ENCODE results near the gene KNTC1.

The KNTC1 gene

GRCh38 chr12:122593910-122594309 is 66.9 kb downstream of the KNTC1 start:
- no peak for TF ChIP-seq CTCF (IDR thresholded peaks at IDR 0.05; ENCODE audit: insufficient read depth, low read depth, low read length, missing control alignments)
- no peak overlapping the region for H3K4me3 ChIP-seq (ENCODE audit: low read depth, low read length)
- no peak for DNase-seq (ENCODE audit: low read depth)

DNA sequence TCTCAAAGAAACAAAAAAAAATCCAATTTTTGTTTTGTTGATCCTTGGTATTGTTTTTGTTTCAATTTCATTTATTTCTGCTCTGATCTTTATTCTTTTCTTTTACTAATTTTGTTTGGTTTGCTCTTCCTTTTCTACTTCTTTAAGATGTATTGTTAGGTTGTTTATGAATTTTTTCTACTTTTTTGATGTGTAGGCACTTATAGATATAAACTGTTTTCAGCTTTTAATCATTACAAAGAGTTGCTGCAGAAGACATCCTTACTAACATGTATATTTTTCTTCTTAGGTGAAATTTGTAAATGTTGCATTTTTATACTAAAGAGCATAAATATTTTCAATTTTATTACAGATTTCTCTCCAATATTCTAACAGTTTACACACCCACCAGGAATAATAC is 69.8 kb downstream of the KNTC1 start:
- no peak overlapping the region for H3K4me3 ChIP-seq (ENCODE audit: low read depth, low read length)
- TF ChIP-seq CTCF (IDR thresholded peaks at IDR 0.05; ENCODE audit: insufficient read depth, low read depth, low read length, missing control alignments) = no peak
- no peak for DNase-seq (ENCODE audit: low read depth)

DNA sequence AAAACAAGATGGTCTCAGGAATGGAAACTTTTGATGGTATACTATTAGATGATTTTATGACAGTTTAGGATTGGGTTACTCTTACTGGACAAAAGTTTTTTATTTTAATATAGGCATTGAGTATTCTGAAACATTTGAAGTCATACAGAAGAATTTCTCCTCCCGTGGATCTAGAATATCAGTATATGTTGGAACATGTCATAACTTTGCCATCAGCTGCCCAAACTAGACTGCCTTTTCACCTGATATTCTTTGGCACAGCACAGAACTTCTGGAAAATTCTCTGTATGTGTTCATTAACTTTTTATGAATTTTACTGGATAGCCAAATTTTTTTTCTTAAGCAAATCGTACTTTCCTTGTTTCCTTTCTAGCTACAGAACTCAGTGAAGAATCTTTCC is 75.4 kb downstream of the KNTC1 start:
- no peak overlapping the region for H3K4me3 ChIP-seq (ENCODE audit: low read depth, low read length)
- DNase-seq (ENCODE audit: low read depth) = no peak
- no peak for TF ChIP-seq CTCF (IDR thresholded peaks at IDR 0.05; ENCODE audit: insufficient read depth, low read depth, low read length, missing control alignments)

DNA sequence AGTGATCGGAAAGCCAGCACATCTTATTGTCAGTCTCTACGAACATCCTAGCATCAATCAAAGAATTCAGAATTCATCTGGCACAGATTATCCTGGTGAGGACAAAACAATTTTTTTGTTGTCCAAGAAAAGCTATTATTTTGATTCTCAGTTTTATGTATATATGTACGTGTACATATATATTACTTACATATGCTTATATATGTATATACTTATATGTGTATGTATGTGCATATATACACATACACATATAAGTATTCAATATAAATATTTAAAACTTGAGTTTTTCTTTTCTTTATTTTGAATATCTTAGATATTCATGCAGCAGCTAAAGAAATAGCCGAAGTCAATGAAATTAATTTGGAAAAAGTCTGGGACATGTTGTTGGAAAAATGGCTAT is 77.9 kb downstream of the KNTC1 start:
- no peak for DNase-seq (ENCODE audit: low read depth)
- H3K4me3 ChIP-seq (ENCODE audit: low read depth, low read length) = no peak overlapping the region
- TF ChIP-seq CTCF (IDR thresholded peaks at IDR 0.05; ENCODE audit: insufficient read depth, low read depth, low read length, missing control alignments) = no peak

DNA sequence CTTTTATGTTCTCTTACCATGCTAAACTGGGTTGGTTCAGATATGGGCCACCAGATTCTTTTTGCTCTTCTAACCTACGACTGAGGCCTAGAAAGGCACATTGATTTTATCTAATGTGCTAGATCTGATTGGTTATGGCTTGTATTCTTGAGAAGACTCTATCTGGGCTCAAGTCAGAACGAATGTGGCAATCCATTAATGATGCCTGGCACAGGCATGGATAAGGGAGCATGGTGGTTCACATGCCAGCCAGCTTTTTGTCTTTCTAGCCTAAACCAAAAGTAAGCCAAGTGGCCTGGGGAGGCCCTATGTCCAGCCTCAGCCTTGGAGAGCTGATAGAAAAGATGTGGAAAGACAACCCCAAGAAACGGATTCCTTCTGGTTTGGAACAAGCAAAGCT is 82.7 kb downstream of the KNTC1 start:
- DNase-seq (ENCODE audit: low read depth) = no peak
- no peak for TF ChIP-seq CTCF (IDR thresholded peaks at IDR 0.05; ENCODE audit: insufficient read depth, low read depth, low read length, missing control alignments)
- H3K4me3 ChIP-seq (ENCODE audit: low read depth, low read length) = no peak overlapping the region

GRCh38 chr12:122610207-122610606 is 83.2 kb downstream of the KNTC1 start:
- no peak for TF ChIP-seq CTCF (IDR thresholded peaks at IDR 0.05; ENCODE audit: insufficient read depth, low read depth, low read length, missing control alignments)
- no peak for DNase-seq (ENCODE audit: low read depth)
- no peak overlapping the region for H3K4me3 ChIP-seq (ENCODE audit: low read depth, low read length)

DNA sequence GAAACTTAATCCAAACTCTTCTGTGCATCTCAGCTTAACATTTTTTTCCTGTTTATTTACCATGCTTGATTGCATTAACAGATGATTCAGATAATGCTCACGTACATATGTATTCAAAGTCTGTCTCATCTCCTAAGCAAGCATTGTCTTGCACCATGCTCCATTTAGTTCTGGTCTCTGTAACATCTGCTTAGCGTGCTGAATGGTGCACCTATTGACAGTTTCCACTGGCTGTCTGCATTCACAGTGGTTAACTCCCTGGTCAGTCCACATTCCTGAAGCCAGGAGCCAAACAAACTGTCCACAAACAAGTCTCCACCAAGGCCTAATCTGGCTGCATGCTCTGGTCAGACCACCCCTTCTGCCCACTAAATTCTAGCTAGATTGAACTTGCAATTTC is 83.9 kb downstream of the KNTC1 start:
- no peak overlapping the region for H3K4me3 ChIP-seq (ENCODE audit: low read depth, low read length)
- no peak for DNase-seq (ENCODE audit: low read depth)
- TF ChIP-seq CTCF (IDR thresholded peaks at IDR 0.05; ENCODE audit: insufficient read depth, low read depth, low read length, missing control alignments) = no peak

Data from GM12865 (cell line).